NT2/D1 (cell line): ENCODE measurements around the gene ARRB2.

Source experiments
- SUZ12 ChIP-seq: IDR thresholded peaks from 2 replicates; pipeline ENCODE4 v1.6.1; 2011; ENCODE audit not compliant: insufficient read length, insufficient read depth; ENCODE audit errors: extremely low read depth
- YY1 ChIP-seq: IDR thresholded peaks from 2 replicates; pipeline ENCODE4 v1.6.1; 2011; ENCODE audit not compliant: insufficient read length, insufficient read depth

- TF ChIP-seq SUZ12 (no peak), YY1 (no peak)
Observed at GRCh38 chr17:4766723-4767122, 56.3 kb downstream of the ARRB2 start.
